ENCODE measurements around the gene CMAS.

The CMAS gene

GRCh38 chr12:22100958-22101748 is 55.1 kb downstream of the CMAS start:
- H3K27me3 ChIP-seq: no peaks in the 10 kb centered on the region
- no peaks in the 10 kb centered on the region for H3K9me3 ChIP-seq
- H3K27ac ChIP-seq: no peak overlapping the region
- TF ChIP-seq CTCF (IDR thresholded peaks at IDR 0.05): no peak
- H3K36me3 ChIP-seq: no peaks in the 10 kb centered on the region
- H3K4me1 ChIP-seq (ENCODE audit: control insufficient read depth in 1 of 2, insufficient read depth in 1 of 2, low read depth in 1 of 2, low read length in 1 of 2): no peaks in the 10 kb centered on the region
- no peak overlapping the region for H3K4me3 ChIP-seq (ENCODE audit: low read depth in 1 of 2, low read length in 1 of 2)

GRCh38 chr12:22101749-22102243 is 55.8 kb downstream of the CMAS start:
- H3K27ac ChIP-seq: no peak overlapping the region
- TF ChIP-seq CTCF (IDR thresholded peaks at IDR 0.05): no peak
- H3K4me3 ChIP-seq (ENCODE audit: low read depth in 1 of 2, low read length in 1 of 2): no peak overlapping the region
- no peaks in the 10 kb centered on the region for H3K36me3 ChIP-seq
- no peaks in the 10 kb centered on the region for H3K9me3 ChIP-seq
- H3K4me1 ChIP-seq (ENCODE audit: control insufficient read depth in 1 of 2, insufficient read depth in 1 of 2, low read depth in 1 of 2, low read length in 1 of 2): no peaks in the 10 kb centered on the region
- H3K27me3 ChIP-seq: no peaks in the 10 kb centered on the region

DNA sequence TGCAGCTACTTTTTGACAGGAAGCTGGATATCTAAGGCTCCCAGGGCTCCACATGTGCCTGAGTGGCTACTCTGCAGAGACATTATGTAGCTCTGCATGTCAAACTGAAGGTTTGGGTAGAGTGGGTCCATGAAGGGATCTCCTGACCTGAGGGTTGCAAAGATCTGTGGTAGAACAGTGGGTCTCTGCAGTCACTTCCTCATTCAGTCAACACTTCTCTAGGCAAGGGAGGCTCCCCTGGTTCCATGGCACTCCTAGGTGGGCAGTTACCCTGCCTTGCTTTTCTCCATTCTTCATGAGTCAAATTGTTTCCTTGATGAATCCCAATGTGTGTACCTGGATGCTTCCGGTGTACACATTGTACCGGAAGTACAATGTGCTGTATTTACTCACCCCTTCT is 57.4 kb downstream of the CMAS start:
- no peak for TF ChIP-seq CTCF (IDR thresholded peaks at IDR 0.05)
- no peaks in the 10 kb centered on the region for H3K27me3 ChIP-seq
- H3K9me3 ChIP-seq: no peaks in the 10 kb centered on the region
- no peaks in the 10 kb centered on the region for H3K36me3 ChIP-seq
- no peaks in the 10 kb centered on the region for H3K4me1 ChIP-seq (ENCODE audit: control insufficient read depth in 1 of 2, insufficient read depth in 1 of 2, low read depth in 1 of 2, low read length in 1 of 2)
- no peak overlapping the region for H3K4me3 ChIP-seq (ENCODE audit: low read depth in 1 of 2, low read length in 1 of 2)
- no peak overlapping the region for H3K27ac ChIP-seq

- Histone ChIP-seq H3K27me3 (no peaks in the 10 kb centered on the region), H3K36me3 (no peaks in the 10 kb centered on the region), H3K27ac (no peak overlapping the region), H3K4me1 (ENCODE audit: control insufficient read depth in 1 of 2, insufficient read depth in 1 of 2, low read depth in 1 of 2, low read length in 1 of 2) (no peaks in the 10 kb centered on the region), H3K4me3 (ENCODE audit: low read depth in 1 of 2, low read length in 1 of 2) (no peak overlapping the region), H3K9me3 (no peaks in the 10 kb centered on the region)
- no peak for TF ChIP-seq CTCF (IDR thresholded peaks at IDR 0.05)
Observed at GRCh38 chr12:22105542-22105941, 59.5 kb downstream of the CMAS start.

DNA sequence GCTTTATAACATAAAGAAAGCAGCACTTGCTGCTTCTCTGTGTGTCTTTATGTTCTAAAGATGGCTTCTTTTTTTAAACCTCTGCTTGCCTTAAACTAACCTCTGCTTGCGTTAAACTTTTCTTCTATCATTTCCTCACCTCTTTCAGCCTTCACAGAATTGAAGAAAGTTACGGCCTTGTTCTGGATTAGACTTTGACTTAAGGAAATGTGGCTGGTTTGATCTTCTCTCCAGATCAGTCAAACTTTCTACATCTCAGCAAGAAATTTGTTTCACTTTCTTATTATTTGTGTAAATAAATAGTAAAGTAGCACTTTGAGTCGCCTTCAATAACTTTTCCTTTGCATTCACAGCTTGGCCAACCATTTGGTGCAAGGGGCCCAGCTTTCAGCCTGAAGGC is 64.2 kb downstream of the CMAS start:
- Histone ChIP-seq H3K9me3 (no peaks in the 10 kb centered on the region), H3K27me3 (no peaks in the 10 kb centered on the region), H3K27ac (no peak overlapping the region), H3K4me1 (ENCODE audit: control insufficient read depth in 1 of 2, insufficient read depth in 1 of 2, low read depth in 1 of 2, low read length in 1 of 2) (no peaks in the 10 kb centered on the region), H3K36me3 (no peaks in the 10 kb centered on the region), H3K4me3 (ENCODE audit: low read depth in 1 of 2, low read length in 1 of 2) (no peak overlapping the region)
- TF ChIP-seq CTCF (IDR thresholded peaks at IDR 0.05): no peak
